Activated CD4-positive, alpha-beta T cell treated with anti-CD3 and anti-CD28 coated beads, Interleukin-2, amount 50 U/mL, for 16 hours (primary cell): ENCODE measurements around the gene PLXNB2.

ENCODE experiments used
- DNase-seq: peaks from one replicate; pipeline ENCODE4 v3.0.0-alpha.2; 2020

Gene PLXNB2

GRCh38 chr22:50249341-50250248 is 57.9 kb downstream of the PLXNB2 start:
- DNase-seq, result no peak

DNA sequence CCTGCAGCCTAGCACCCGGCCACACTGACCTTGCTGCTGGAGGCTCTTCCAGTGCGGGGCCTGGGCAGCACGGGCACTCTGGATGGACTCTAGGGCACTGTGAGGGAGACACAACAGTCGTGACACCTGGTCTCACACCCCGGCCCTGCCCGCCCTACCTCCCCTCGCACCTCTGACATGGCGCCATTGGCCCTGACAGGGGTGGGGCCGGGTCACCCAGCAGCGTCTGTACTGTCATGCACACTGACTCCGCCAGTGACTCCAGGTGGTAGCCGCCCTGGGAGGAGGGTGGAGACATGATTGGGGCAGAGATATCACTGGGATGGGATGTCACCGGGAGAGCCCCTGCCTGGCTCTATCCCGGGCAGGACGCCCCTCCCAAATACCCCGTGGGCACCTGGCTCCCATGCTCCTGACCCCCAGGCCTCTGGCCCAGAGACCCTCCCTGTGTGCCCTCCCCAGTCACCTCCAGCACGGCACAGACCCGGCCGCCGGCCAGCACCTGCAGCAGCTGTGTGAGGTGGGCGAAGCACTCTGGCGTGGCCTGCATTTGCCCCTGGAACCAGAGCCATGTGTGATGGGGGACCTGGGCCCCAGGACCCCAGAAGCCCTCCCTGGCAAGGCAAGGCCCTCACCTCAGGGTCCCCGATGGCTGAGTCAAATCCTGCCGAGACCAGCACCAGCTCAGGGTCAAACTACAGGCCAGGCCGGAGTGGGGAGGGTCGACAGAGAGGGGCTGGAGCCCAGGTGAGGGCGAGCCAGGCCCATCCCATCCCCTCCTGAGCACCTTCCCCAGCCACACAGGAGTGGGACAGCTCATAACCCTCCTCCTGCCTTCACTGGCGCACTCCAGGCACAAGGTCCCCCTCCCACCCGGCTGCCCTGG is 59.0 kb downstream of the PLXNB2 start:
- no peak for DNase-seq

- DNase-seq, result peak; percentile 74
Observed at GRCh38 chr22:50247748-50248147, 59.7 kb downstream of the PLXNB2 start.

DNA sequence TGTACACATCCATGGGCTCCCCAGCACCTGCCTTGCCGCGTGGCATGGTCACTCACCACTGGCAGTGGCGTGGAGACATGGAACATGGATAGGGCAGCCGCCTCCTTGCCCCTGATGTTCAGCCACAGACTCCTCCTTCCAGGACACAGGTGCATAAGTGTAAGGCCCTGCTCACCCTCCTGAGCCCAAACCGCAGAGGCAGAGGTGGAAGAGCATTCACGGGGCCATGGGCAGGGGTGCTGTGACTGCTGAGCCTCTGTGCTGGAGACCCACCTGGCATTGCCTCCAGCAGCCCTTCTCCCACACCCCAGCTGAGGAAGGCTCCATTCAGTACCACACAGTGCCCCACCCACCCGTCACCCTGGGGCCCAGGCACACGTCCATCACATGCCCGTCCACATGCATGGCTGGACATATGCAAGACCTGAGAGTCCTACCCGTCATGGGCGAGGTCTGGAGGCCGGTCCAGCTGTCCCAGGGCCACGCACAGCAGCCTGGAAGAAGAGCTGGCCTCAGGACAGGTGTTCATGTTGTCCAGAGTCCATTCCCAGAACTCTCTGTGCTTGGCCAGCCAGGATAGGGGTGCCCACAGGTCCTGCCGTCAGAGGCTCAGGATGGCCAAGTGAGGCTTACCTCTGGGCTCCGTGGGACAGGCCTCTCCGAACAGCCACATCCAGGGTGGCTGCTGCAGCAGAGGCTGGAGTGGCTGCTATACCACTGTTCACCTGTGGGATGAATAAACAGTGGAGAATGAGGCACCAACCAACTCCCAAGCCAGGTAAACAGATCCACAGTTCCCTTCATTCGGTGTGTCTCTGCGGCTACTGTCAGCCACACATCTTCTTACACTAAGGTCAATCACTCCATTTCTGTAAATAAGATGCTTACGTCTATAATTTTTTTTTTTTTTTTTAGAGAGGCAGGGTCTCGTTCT is 60.9 kb downstream of the PLXNB2 start:
- DNase-seq, result no peak

GRCh38 chr22:50245214-50246072 is 62.0 kb downstream of the PLXNB2 start:
- no peak for DNase-seq

DNA sequence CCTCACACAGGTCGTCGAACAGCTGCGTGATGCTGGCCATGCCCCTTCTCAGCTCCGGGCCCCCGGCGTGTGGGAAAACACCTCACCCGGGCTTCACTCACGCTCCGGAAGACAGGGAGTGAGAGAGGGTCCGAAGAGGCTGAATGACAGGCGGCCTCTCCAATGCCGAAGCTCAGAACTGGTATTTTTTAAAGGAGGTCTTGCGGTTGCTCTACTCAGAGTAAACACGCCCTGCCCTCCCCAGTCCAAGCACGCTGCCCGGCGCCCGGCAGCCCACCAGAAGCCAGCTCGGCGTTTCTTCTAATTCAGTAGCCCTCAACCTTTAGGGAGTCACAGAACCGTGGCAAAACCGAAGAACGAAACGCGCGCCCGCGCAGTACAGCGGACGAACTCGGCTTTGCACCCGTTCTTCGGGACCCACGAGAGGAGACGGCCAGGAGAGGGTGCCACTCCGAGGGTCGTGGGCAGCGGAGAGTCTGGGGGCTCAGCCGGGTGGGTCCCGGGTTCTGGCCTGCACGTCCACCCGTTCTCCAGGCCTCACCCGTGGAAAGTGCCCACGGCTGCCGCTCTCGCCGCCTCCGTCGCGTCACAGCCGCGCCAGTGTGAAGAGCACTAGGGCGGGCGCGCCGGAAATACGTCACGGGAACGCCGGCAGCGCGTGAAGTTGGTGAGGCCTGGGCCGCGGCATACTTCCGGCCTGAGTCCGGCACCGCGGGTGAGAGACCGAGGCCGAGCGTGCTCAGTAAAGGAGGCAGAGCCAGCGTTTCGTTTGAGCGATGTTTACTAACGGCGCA is 62.8 kb downstream of the PLXNB2 start, which contains the start of gene TUBGCP6:
TSS of gene TUBGCP6 (minus strand) at position 604 of the 794 bp plus-strand sequence. CDS start at position 40, 564 bp downstream.
- peak; percentile 94 for DNase-seq

DNA sequence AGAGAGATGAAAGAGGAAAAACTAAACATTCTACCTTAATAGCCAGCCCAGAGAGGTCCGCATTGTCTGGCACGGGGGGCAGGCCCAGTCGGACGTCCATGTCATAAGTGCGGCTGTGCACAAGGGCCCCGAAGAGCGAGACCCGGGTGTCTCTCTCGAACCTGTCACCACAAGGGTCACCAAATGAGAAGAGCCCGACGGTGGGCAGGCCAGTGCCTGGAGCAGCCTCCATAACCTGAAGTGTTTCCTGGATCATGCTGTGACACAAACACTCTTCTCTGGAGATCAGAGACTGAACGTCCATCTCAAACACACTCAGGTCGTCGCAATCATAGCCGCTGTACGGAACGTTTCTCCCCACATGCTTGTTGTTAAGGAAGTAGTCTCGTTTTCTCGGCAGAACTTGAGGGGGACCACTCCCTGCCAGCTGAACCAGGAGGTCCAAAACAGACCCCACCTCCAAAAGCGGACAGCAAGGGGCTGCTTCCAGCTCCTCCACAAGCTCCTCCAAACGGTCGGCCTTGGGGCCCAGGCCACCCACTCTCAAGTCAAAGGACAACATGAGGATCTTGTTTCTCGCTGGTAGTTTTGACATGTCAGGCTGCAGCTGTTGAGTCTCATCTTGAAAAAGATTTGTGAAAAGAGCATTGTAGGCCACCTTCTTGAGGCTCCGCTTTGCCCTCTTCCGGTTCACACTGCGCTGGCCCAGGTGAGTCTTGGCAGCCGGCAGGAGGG is 63.6 kb downstream of the PLXNB2 start:
- no peak for DNase-seq

DNA sequence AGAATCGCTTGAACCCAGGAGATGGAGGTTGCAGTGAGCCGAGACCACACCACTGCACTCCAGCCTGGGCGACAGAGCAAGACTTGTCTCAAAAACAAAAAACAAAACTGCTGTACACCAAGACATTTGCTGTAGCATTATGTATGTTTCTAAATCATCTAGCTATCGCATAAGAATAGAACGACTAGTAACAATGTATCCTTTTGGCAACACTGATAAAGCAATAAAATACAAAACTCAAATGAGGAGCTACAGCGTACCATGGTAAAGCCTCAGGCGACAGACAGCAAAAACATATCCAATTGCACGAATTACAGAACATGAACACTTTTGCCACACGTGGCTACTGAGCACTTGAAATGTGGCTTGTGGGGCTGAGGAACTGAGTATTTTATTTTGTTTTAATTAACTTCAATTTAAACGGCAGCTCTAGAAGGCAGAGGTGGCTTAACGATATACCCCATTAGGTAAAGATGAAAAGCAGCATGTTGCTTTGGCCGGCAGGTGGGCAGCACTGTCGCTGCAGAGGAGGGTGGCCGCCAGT is 65.0 kb downstream of the PLXNB2 start:
- DNase-seq, result no peak

GRCh38 chr22:50238755-50239154 is 68.7 kb downstream of the PLXNB2 start:
- DNase-seq, result no peak

DNA sequence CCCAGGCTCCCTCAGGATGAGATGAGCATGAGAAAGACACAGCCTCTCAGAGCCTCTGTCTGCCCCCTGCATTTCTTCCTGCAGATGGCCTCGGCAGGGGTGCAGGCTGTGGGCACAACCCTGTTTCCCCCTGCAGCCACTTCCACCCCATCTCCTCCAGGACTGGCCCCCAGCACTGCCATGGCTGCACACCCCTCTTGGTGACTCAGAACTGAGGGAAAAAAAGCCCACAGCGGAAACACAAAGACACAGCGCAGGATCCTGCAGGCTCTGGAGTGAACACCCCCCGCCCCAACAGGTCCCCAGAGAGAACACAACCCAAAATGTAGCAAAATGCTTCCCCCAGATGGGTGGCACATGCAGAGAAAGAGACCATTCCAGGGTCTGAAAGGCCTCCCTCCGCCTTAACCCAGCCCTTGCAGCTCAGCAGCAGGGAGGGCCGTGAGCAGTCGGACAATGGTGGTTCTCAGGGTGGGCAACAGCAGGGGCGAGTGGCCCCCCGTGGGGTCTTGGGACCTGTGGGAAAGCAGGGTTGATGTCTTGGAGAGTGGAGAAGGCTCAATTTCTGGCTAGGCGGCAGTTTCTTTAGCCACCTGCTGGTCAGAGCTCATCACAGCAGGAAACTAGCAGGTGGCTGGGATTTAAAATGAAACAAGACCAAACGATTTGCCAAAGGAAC is 70.6 kb downstream of the PLXNB2 start:
- DNase-seq, result peak; percentile 18

- DNase-seq, result no peak
Observed at GRCh38 chr22:50233223-50233622, 74.2 kb downstream of the PLXNB2 start.

DNA sequence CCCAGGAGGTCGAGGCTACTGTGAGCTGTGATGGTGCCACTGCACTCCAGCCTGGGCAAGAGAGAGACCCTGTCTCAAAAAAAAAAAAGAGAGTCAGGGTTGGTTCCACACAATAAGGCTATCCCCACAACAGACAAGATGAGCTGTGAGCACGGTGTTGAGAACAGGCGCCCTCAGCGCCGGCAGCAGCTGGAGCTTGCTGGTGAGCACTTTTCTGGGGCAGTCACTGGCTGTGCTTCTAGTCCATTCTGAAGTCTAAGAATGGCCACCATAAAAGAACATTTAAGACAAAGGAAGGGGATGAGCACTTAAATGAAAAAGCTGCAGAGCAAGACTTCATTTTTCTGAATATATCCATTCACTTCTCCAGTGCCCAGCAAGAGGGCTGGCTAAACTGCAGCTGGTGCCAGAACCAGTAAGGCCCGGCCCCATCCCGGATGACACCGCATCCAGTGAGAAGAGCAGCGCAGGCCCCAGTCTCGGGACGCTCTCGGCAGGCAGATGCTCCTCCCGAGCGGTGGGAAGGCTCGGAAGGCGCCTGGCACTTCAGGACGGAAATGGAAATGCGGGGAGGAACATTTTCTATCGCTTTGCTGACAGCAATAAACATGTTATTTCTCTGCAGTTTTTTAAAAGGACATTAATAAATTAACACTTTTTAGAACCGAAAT is 74.8 kb downstream of the PLXNB2 start:
- no peak for DNase-seq

DNA sequence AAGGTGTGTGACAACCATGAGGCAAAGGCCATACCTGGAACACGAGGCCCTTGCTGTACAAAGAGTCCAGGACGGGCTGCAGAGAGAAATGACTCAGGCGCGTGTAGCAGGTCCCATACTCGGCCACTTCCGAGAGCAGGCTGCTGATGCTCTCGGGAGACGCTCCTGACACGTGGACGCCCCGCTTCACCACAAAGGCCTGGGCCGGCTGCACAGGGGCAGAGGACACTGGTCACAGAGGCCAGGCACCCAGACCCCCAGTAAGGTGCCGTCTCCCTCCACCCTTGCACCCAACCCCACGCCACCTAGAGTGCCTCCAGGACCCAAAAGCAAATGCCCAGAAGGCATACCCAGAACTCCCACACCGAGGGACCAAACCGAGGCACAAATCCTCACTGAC is 78.1 kb downstream of the PLXNB2 start:
- no peak for DNase-seq

DNA sequence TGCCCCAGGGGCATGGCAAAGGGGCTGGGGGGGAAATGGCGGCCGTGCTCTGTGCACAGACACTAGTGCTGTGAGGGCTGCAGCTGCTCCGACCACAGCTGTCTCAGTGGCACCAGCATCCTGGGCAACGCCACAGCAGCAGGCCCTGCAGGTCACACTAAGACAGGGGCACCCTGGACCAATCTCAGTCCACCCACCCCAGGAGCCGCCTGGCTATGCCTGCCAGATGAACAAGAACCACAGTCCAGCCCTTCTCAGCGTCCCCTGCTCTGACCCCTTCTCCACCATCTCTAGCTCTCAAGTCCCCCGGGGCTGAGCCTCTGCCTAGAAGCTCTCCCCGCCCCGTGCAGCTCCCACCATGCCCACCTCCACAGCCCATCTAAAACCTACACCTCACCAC is 79.1 kb downstream of the PLXNB2 start:
- no peak for DNase-seq

GRCh38 chr22:50227579-50228215 is 79.7 kb downstream of the PLXNB2 start:
- DNase-seq, result no peak

DNA sequence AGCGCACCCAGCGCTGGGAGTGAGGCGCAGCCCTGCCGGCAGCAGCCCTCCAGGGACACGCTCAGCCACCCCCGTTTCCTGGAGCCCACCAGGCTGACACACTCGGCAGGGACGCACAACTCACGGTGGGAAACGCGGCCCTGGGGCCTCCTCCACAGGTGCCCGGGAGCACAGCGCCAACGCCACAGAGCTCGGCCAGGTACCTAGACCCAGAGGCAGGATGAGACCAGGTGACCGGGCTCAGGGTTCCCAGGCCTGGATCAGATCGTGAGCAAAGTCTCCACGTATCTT is 80.6 kb downstream of the PLXNB2 start:
- no peak for DNase-seq

DNA sequence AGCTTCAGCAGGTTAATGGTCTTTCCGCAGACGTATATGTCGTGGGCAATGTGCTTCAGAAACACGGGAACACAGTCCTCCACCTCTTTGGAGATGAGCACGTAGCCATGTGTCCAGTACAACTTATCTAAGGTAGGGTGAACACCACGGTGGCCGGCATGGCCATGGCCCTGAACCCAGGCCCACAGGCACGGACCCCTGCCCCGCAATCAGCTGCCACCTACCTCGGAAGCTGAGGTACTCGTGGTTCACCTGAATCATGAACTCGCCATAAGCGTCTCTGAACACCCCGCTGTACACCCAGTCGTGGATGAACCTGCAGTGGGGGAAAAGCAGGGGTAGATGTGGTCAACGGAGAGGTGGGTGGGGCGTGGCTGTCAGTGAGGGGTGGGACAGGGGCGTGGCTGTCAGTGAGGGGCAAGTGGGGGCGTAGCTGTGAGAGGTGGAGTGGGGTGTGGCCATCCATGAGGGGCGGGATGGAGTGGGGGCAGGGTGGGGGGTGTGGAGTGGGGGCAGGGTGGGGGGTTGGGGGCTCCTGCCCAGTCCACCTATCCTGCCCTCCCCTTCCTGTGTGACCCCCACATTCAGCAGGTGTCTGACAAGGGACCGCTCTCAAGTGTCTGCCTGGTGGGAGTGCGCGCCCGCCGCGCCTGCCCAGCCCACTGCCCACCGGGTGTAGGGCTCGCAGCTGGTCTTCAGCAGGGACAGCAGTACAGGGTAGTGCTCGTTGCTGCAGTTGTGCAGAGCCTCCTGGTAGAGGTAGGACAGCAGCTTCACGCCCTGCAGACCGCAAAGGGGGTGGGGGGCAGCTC is 81.2 kb downstream of the PLXNB2 start:
- no peak for DNase-seq
